Neural progenitor cell (in vitro differentiated cells): ENCODE results near the gene KLF4. TPM values are rescaled to one million over a fixed set of nuclear protein-coding genes. Genes with fewer than 3 reads are reported as not detected.

Source experiments
- DNase-seq: peaks from one replicate; pipeline ENCODE4 v3.0.0-alpha.2; 2016; ENCODE audit warnings: low spot score
- H2AFZ ChIP-seq: fragments of 200-600 bp; sonication (generic); replicated peaks from 2 replicates; pipeline ENCODE4 v1.6.1; 2016; ENCODE audit warnings: antibody characterized with exemption
- H3F3A ChIP-seq: fragments of 200-600 bp; sonication (generic); 2 replicates; pipeline ENCODE4 v1.6.1; 2016; ENCODE audit warnings: antibody characterized with exemption, low read depth
- H3K27ac ChIP-seq: fragments of 200-600 bp; sonication (generic); 2 replicates; pipeline ENCODE4 v1.5.1; 2016; ENCODE audit warnings: mild to moderate bottlenecking
- H3K27me3 ChIP-seq: fragments of 200-600 bp; sonication (generic); 2 replicates; pipeline ENCODE4 v1.6.1; 2016; ENCODE audit warnings: mild to moderate bottlenecking, moderate library complexity
- H3K36me3 ChIP-seq: fragments of 200-600 bp; sonication (generic); 2 replicates; pipeline ENCODE4 v1.5.1; 2016
- H3K4me1 ChIP-seq: fragments of 200-600 bp; sonication (generic); 2 replicates; pipeline ENCODE4 v1.6.1; 2016; ENCODE audit warnings: mixed run types
- H3K4me2 ChIP-seq: fragments of 200-600 bp; sonication (generic); 2 replicates; pipeline ENCODE4 v1.6.1; 2016
- H3K4me3 ChIP-seq: fragments of 200-600 bp; sonication (generic); 2 replicates; pipeline ENCODE4 v1.5.1; 2016
- H3K79me2 ChIP-seq: fragments of 200-600 bp; sonication (generic); 2 replicates; pipeline ENCODE4 v1.6.1; 2016; ENCODE audit warnings: low read depth
- H3K9ac ChIP-seq: fragments of 200-600 bp; sonication (generic); 2 replicates; pipeline ENCODE4 v1.6.1; 2016
- H3K9me3 ChIP-seq: fragments of 200-600 bp; sonication (generic); 2 replicates; pipeline ENCODE4 v1.5.1; 2016; ENCODE audit warnings: low read depth
- H4K20me1 ChIP-seq: fragments of 200-600 bp; sonication (generic); 2 replicates; pipeline ENCODE4 v1.6.1; 2016; ENCODE audit warnings: low read depth
- H3K27ac Mint-ChIP-seq: 3 replicates; pipeline ENCODE4 v1.8.0; 2021; ENCODE audit warnings: mixed read lengths
- H3K27me3 Mint-ChIP-seq: 2 replicates; pipeline ENCODE4 v1.8.0; 2022; ENCODE audit warnings: low read depth, mild to moderate bottlenecking, inconsistent platforms, moderate library complexity, mixed read lengths; ENCODE audit not compliant: insufficient read depth
- H3K36me3 Mint-ChIP-seq: 3 replicates; pipeline ENCODE4 v1.8.0; 2021; ENCODE audit warnings: mixed read lengths
- H3K4me1 Mint-ChIP-seq: 3 replicates; pipeline ENCODE4 v1.8.0; 2021; ENCODE audit warnings: mixed read lengths
- H3K4me3 Mint-ChIP-seq: 3 replicates; pipeline ENCODE4 v1.8.0; 2021; ENCODE audit warnings: mild to moderate bottlenecking, moderate library complexity, mixed read lengths
- H3K9me3 Mint-ChIP-seq: 3 replicates; pipeline ENCODE4 v1.8.0; 2020; ENCODE audit warnings: mixed read lengths
- EZH2 ChIP-seq: fragments of 200-600 bp; sonication (generic); IDR thresholded peaks from 2 replicates; pipeline ENCODE4 v1.6.1; 2017; ENCODE audit warnings: antibody characterized with exemption, mild to moderate bottlenecking, moderate library complexity
- EZH2phosphoT487 ChIP-seq: fragments of 200-600 bp; sonication (generic); IDR thresholded peaks from 2 replicates; pipeline ENCODE4 v1.6.1; 2017; ENCODE audit warnings: antibody characterized with exemption
- total RNA-seq: library from RNA; depleted of rRNA; stranded (reverse); fragments of >200 nt; gene quantifications from 2 replicates; pipeline ENCODE4 v1.2.3, GENCODE V29; 2015; ENCODE audit warnings: low replicate concordance
- TF ChIP-seq, protein P1 (sequence below): fragments of 200-600 bp; sonication (generic); IDR thresholded peaks from 2 replicates; pipeline ENCODE4 v1.5.1; 2017; ENCODE audit warnings: antibody characterized with exemption, mild to moderate bottlenecking

The KLF4 gene
- total RNA-seq, 1 donor from 2014 or later: 0.51 TPM

DNA sequence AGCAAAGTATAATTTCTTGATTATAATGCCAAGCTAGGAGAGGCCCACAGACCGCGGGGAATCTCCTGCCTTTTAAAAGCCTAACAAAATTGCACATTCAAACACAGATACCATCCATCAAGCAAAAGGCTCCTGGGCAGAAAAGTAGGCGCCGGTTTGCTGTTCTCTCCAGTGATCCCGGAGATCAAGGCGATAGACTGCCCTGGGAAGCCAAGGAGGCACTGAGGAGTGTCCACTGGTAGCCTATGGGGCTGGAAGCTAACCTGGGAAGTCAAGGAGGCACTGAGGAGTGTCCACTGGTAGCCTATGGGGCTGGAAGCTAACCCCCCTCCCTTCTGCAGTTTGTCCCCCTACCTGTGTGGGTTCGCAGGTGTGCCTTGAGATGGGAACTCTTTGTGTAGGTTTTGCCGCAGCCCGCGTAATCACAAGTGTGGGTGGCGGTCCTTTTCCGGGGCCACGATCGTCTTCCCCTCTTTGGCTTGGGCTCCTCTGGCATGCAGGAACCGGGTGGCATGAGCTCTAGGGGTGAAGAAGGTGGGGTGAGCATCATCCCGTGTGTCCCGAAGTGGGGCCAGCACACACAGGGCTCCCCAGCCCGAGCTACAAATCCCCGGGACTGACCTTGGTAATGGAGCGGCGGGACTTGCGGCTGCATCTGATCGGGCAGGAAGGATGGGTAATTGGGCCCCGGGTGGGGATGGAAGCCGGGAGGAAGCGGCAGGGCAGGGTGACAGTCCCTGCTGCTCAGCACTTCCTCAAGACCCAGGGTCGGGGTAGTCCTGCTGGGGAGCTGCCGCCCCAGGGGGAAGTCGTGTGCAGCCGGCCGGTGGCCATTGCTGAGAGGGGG is 2.7 kb downstream of the KLF4 start:
- Histone ChIP-seq H3K9me3 (no peaks in the 10 kb centered on the region), H3F3A (peaks cover 13% of the 10 kb centered on the region), H3K4me1 (peaks cover 14% of the 10 kb centered on the region), H2AFZ (no peak overlapping the region), H3K27ac (no peak overlapping the region), H3K4me3 (peak overlapping the region; percentile 66), H3K79me2 (no peaks in the 10 kb centered on the region), H3K27me3 (peaks cover 62% of the 10 kb centered on the region), H4K20me1 (peaks cover 7% of the 10 kb centered on the region), H3K9ac (no peak overlapping the region), H3K36me3 (no peaks in the 10 kb centered on the region), H3K4me2 (peak overlapping the region; percentile 94)
- no peak for DNase-seq
- H3K4me3 Mint-ChIP-seq: peak overlapping the region; percentile 69
- no peaks in the 10 kb centered on the region for H3K36me3 Mint-ChIP-seq
- H3K4me1 Mint-ChIP-seq: peaks cover 14% of the 10 kb centered on the region
- H3K27me3 Mint-ChIP-seq: peaks cover 43% of the 10 kb centered on the region
- TF ChIP-seq, protein P1, sequence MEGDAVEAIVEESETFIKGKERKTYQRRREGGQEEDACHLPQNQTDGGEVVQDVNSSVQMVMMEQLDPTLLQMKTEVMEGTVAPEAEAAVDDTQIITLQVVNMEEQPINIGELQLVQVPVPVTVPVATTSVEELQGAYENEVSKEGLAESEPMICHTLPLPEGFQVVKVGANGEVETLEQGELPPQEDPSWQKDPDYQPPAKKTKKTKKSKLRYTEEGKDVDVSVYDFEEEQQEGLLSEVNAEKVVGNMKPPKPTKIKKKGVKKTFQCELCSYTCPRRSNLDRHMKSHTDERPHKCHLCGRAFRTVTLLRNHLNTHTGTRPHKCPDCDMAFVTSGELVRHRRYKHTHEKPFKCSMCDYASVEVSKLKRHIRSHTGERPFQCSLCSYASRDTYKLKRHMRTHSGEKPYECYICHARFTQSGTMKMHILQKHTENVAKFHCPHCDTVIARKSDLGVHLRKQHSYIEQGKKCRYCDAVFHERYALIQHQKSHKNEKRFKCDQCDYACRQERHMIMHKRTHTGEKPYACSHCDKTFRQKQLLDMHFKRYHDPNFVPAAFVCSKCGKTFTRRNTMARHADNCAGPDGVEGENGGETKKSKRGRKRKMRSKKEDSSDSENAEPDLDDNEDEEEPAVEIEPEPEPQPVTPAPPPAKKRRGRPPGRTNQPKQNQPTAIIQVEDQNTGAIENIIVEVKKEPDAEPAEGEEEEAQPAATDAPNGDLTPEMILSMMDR: no peak
- TF ChIP-seq EZH2: no peak
- no peak for TF ChIP-seq EZH2phosphoT487
- H3K9me3 Mint-ChIP-seq: no peaks in the 10 kb centered on the region
- H3K27ac Mint-ChIP-seq: no peak overlapping the region

DNA sequence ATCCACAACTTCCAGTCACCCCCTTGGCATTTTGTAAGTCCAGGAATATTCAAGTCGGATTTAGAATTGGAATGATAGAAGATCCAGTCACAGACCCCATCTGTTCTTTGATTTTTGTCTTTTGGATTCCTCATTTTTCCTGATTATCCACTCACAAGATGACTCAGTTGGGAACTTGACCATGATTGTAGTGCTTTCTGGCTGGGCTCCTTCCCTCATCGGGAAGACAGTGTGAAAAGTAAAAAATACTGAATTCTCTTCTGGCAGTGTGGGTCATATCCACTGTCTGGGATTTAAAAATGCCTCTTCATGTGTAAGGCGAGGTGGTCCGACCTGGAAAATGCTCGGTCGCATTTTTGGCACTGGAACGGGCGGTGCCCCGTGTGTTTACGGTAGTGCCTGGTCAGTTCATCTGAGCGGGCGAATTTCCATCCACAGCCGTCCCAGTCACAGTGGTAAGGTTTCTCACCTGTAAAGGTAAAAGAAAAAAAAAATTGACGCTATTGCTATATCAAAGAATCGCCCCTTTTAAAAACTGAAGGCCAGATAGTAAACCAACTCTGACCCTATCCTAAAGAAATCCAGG is 4.0 kb downstream of the KLF4 start:
- no peaks in the 10 kb centered on the region for H3K9me3 ChIP-seq
- H3K36me3 ChIP-seq: no peaks in the 10 kb centered on the region
- peaks cover 5% of the 10 kb centered on the region for H3K4me1 ChIP-seq
- peaks cover 48% of the 10 kb centered on the region for H3K27me3 ChIP-seq
- Mint-ChIP-seq H3K27me3 (peaks cover 31% of the 10 kb centered on the region), H3K9me3 (no peaks in the 10 kb centered on the region), H3K27ac (no peak overlapping the region), H3K4me3 (no peak overlapping the region), H3K36me3 (no peaks in the 10 kb centered on the region), H3K4me1 (peaks cover 3% of the 10 kb centered on the region)
- peaks cover 7% of the 10 kb centered on the region for H4K20me1 ChIP-seq
- no peak overlapping the region for H3K4me3 ChIP-seq
- no peak overlapping the region for H2AFZ ChIP-seq
- no peak overlapping the region for H3K9ac ChIP-seq
- TF ChIP-seq EZH2phosphoT487: no peak
- no peak for TF ChIP-seq EZH2
- TF ChIP-seq, protein P1: no peak
- no peaks in the 10 kb centered on the region for H3K79me2 ChIP-seq
- no peak for DNase-seq
- no peak overlapping the region for H3K4me2 ChIP-seq
- H3F3A ChIP-seq: peaks cover 8% of the 10 kb centered on the region
- no peak overlapping the region for H3K27ac ChIP-seq

DNA sequence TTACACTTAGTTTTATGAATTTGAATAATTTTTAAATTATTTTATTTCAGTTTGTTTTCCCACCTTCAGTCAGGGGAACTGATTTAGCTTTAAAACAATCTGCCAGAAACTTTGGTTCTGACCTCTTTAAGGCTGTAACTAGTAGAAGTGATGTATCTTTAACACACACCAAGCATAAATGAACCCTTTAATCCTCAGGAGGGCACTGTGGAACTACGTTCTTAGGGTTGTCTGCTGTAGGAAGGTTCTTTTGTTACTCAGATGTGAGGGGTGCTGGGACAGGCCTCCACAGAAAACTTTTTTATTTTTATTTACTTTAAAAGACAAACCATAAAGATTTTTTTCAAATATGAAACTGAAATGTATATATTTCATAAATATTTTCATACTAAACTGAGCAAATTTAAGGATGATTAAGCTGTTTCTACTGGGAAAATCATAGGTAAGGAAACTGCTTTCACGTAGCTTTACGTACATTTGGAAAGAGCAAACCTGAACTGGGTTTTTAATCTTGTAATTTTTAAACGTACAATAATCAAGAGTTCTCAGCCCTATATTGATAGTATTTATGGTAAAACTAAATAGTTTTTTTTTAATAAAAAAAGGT is 5.3 kb downstream of the KLF4 start:
- peak; percentile 79 for DNase-seq

More for the DNA sequence above, 5.3 kb downstream of the KLF4 start:
- Histone ChIP-seq H3K9ac (no peak overlapping the region), H3K9me3 (no peaks in the 10 kb centered on the region), H3K27me3 (peaks cover 38% of the 10 kb centered on the region), H3K4me2 (no peak overlapping the region), H3K36me3 (no peaks in the 10 kb centered on the region), H4K20me1 (peaks cover 7% of the 10 kb centered on the region), H3K4me3 (no peak overlapping the region), H3K79me2 (no peaks in the 10 kb centered on the region), H3K4me1 (peaks cover 5% of the 10 kb centered on the region), H3K27ac (no peak overlapping the region), H2AFZ (no peak overlapping the region), H3F3A (peaks cover 8% of the 10 kb centered on the region)
- Mint-ChIP-seq H3K4me1 (no peaks in the 10 kb centered on the region), H3K27me3 (peaks cover 27% of the 10 kb centered on the region), H3K36me3 (no peaks in the 10 kb centered on the region), H3K9me3 (no peaks in the 10 kb centered on the region), H3K27ac (no peak overlapping the region), H3K4me3 (no peak overlapping the region)
- TF ChIP-seq, protein P1: peak; percentile 77
- no peak for TF ChIP-seq EZH2phosphoT487
